ENCODE data around the gene PLEKHA3.

Gene PLEKHA3

DNA sequence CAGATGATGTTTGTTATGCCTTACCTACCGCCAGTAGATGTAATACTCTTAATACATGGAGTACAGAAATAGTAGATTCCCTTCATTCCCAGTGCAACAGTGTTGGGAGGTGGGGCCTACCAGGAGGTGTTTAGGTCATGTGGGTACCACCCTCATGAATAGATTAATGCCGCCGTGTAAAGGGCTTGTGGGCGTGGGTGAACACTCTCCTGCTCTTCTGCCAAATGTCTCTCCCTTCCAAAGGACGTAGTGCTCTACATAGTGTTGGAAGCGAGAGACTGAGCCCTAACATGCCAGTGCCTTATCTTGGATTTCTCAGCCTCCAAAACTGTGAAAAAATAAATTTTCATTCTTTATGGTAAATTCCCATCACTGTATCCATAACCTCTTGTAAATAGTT is 30.1 kb downstream of the PLEKHA3 start:
- Histone ChIP-seq H3K27me3 (ENCODE audit: low read length) (no peaks in the 10 kb centered on the region), H2AFZ (ENCODE audit: low read depth, low read length, severe bottlenecking) (no peak overlapping the region), H4K20me1 (ENCODE audit: low read depth, low read length) (no peaks in the 10 kb centered on the region), H3K4me2 (ENCODE audit: low read depth, low read length, poor library complexity, severe bottlenecking) (no peak overlapping the region), H3K79me2 (ENCODE audit: insufficient read depth, low read length) (no peaks in the 10 kb centered on the region), H3K36me3 (ENCODE audit: low read length) (peaks cover 9% of the 10 kb centered on the region; the same call in 1 of the 2 replicates), H3K9me2 (replicated peaks; ENCODE audit: insufficient read depth, low read length) (no peaks in the 10 kb centered on the region), H3K9me3 (ENCODE audit: insufficient read depth, low read length) (no peaks in the 10 kb centered on the region), H3K4me3 (ENCODE audit: insufficient read depth, low read length, poor library complexity, severe bottlenecking) (no peak overlapping the region), H3F3A (ENCODE audit: insufficient read depth) (no peaks in the 10 kb centered on the region), H3K9ac (ENCODE audit: low read length) (no peak overlapping the region), H3K27ac (ENCODE audit: low read depth, low read length) (no peak overlapping the region)
- TF ChIP-seq, protein P1, sequence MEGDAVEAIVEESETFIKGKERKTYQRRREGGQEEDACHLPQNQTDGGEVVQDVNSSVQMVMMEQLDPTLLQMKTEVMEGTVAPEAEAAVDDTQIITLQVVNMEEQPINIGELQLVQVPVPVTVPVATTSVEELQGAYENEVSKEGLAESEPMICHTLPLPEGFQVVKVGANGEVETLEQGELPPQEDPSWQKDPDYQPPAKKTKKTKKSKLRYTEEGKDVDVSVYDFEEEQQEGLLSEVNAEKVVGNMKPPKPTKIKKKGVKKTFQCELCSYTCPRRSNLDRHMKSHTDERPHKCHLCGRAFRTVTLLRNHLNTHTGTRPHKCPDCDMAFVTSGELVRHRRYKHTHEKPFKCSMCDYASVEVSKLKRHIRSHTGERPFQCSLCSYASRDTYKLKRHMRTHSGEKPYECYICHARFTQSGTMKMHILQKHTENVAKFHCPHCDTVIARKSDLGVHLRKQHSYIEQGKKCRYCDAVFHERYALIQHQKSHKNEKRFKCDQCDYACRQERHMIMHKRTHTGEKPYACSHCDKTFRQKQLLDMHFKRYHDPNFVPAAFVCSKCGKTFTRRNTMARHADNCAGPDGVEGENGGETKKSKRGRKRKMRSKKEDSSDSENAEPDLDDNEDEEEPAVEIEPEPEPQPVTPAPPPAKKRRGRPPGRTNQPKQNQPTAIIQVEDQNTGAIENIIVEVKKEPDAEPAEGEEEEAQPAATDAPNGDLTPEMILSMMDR (IDR thresholded peaks at IDR 0.05; ENCODE audit: insufficient read depth, low read length, poor library complexity, severe bottlenecking): no peak
- TF ChIP-seq EZH2phosphoT487 (conservative IDR thresholded peaks at IDR 0.05; ENCODE audit: low read length): no peak

DNA sequence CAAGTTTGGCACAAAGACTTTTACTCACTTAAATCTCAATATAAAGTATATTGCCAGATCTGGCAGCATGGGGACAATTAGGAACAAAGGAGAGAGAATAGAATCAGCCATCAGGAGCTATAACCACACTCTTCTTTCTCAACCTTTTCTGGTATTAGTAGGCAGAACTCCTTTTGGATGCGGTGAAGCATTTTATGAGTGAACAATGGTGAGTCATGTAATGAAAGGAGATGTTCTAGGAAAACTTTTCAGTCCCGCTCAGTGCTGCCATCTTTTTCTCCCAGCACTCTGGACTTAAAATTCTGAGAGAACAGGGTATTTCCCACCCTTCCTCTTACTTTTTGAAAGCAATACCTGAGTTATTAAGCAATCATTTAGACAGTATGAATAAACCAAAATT is 32.2 kb downstream of the PLEKHA3 start:
- Histone ChIP-seq H3K36me3 (ENCODE audit: low read length) (no peaks in the 10 kb centered on the region), H3F3A (ENCODE audit: insufficient read depth) (no peaks in the 10 kb centered on the region), H3K27me3 (ENCODE audit: low read length) (no peaks in the 10 kb centered on the region), H3K4me3 (ENCODE audit: insufficient read depth, low read length, poor library complexity, severe bottlenecking) (no peak overlapping the region), H3K9me2 (replicated peaks; ENCODE audit: insufficient read depth, low read length) (no peaks in the 10 kb centered on the region), H3K79me2 (ENCODE audit: insufficient read depth, low read length) (no peaks in the 10 kb centered on the region), H3K9ac (ENCODE audit: low read length) (no peak overlapping the region), H3K4me2 (ENCODE audit: low read depth, low read length, poor library complexity, severe bottlenecking) (no peak overlapping the region), H4K20me1 (ENCODE audit: low read depth, low read length) (no peaks in the 10 kb centered on the region), H2AFZ (ENCODE audit: low read depth, low read length, severe bottlenecking) (no peak overlapping the region), H3K27ac (ENCODE audit: low read depth, low read length) (no peak overlapping the region), H3K9me3 (ENCODE audit: insufficient read depth, low read length) (no peaks in the 10 kb centered on the region)
- TF ChIP-seq, protein P1 (IDR thresholded peaks at IDR 0.05; ENCODE audit: insufficient read depth, low read length, poor library complexity, severe bottlenecking): no peak
- no peak for TF ChIP-seq EZH2phosphoT487 (conservative IDR thresholded peaks at IDR 0.05; ENCODE audit: low read length)

DNA sequence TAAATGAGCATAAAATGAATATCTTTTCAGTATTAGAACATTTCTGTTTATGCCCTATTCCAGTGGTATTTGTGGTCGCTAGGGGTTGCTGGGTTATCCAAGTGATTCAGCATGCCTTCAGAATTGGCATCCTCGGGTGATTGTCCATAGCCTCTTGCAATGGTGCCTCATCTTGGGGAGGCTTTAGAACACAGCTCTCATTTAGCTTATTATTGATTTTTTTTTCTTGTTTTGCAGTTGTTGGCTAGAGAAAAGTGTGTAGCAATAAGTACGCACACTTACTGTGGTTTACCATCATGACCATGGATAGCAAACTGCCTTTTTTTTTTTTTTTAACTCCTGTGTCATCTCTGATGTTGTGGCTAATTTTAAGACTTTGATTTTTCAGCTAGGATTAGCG is 33.6 kb downstream of the PLEKHA3 start:
- H3K27me3 ChIP-seq (ENCODE audit: low read length): no peaks in the 10 kb centered on the region
- H3K4me2 ChIP-seq (ENCODE audit: low read depth, low read length, poor library complexity, severe bottlenecking): no peak overlapping the region
- H3K36me3 ChIP-seq (ENCODE audit: low read length): no peaks in the 10 kb centered on the region
- no peak overlapping the region for H3K9ac ChIP-seq (ENCODE audit: low read length)
- no peaks in the 10 kb centered on the region for H3F3A ChIP-seq (ENCODE audit: insufficient read depth)
- H2AFZ ChIP-seq (ENCODE audit: low read depth, low read length, severe bottlenecking): no peak overlapping the region
- H3K9me3 ChIP-seq (ENCODE audit: insufficient read depth, low read length): no peaks in the 10 kb centered on the region
- no peaks in the 10 kb centered on the region for H3K79me2 ChIP-seq (ENCODE audit: insufficient read depth, low read length)
- H4K20me1 ChIP-seq (ENCODE audit: low read depth, low read length): no peaks in the 10 kb centered on the region
- no peak overlapping the region for H3K27ac ChIP-seq (ENCODE audit: low read depth, low read length)
- no peak overlapping the region for H3K4me3 ChIP-seq (ENCODE audit: insufficient read depth, low read length, poor library complexity, severe bottlenecking)
- H3K9me2 ChIP-seq (replicated peaks; ENCODE audit: insufficient read depth, low read length): no peaks in the 10 kb centered on the region
- TF ChIP-seq EZH2phosphoT487 (conservative IDR thresholded peaks at IDR 0.05; ENCODE audit: low read length): no peak
- TF ChIP-seq, protein P1 (IDR thresholded peaks at IDR 0.05; ENCODE audit: insufficient read depth, low read length, poor library complexity, severe bottlenecking): no peak

All from SU-DHL-6 (cell line).